Measurements from ENCODE around the gene NFATC2. TPM values are rescaled to one million over a fixed set of nuclear protein-coding genes. Genes with fewer than 3 reads are reported as not detected.

The NFATC2 gene
- total RNA-seq, 1 experiment from 2014 or later = 0.07 TPM

GRCh38 chr20:51342510-51343236, 199.8 kb downstream of the NFATC2 start:
- peaks cover 13% of the 10 kb centered on the region for H3K4me1 Mint-ChIP-seq (ENCODE audit: insufficient read depth, unreplicated experiment)
- no TSS peak for BruUV-seq (replicated peaks)
- TF ChIP-seq CTCF (IDR thresholded peaks at IDR 0.05; ENCODE audit: unreplicated experiment) = no peak
- no peak overlapping the region for H3K4me3 Mint-ChIP-seq (ENCODE audit: unreplicated experiment)
- ChIA-PET CTCF (interaction anchor here (0.6 to 2.7 kb wide), 7 partner anchors 16 to 355 kb away, joined by 3 to 14 read pairs (median 5); no protein-coding TSS in a partner anchor), POLR2A (no interaction called here)
- no peak for DNase-seq (ENCODE audit: unreplicated experiment)
- no peaks in the 10 kb centered on the region for H3K27me3 Mint-ChIP-seq (ENCODE audit: insufficient read depth, unreplicated experiment)
- intact Hi-C loops (cut with micrococcal nuclease) = no loop called here
- H3K9me3 Mint-ChIP-seq (ENCODE audit: unreplicated experiment) = no peaks in the 10 kb centered on the region
- H3K36me3 Mint-ChIP-seq (ENCODE audit: insufficient read depth, unreplicated experiment) = no peaks in the 10 kb centered on the region
- H3K27ac Mint-ChIP-seq (ENCODE audit: low read depth, unreplicated experiment) = no peak overlapping the region

- DNase-seq (ENCODE audit: unreplicated experiment) = peak; percentile 57
- no peak for TF ChIP-seq CTCF (IDR thresholded peaks at IDR 0.05; ENCODE audit: unreplicated experiment)
- no peaks in the 10 kb centered on the region for H3K27me3 Mint-ChIP-seq (ENCODE audit: insufficient read depth, unreplicated experiment)
Measured at GRCh38 chr20:51341581-51341980, 200.9 kb downstream of the NFATC2 start.

GRCh38 chr20:51340451-51340840, 202.1 kb downstream of the NFATC2 start:
- no TSS peak for BruUV-seq (replicated peaks)
- H3K27ac Mint-ChIP-seq (ENCODE audit: low read depth, unreplicated experiment) = no peak overlapping the region
- peaks cover 5% of the 10 kb centered on the region for H3K4me1 Mint-ChIP-seq (ENCODE audit: insufficient read depth, unreplicated experiment)
- ChIA-PET POLR2A (interaction anchor here (0.9 kb wide), 1 partner anchor 9 kb away, joined by 3 read pairs; no protein-coding TSS in a partner anchor), CTCF (interaction anchor here (0.6 kb wide), 1 partner anchor 203 kb away, joined by 3 read pairs; no protein-coding TSS in a partner anchor)
- TF ChIP-seq CTCF (IDR thresholded peaks at IDR 0.05; ENCODE audit: unreplicated experiment) = no peak
- intact Hi-C loops (cut with micrococcal nuclease) = no loop called here
- no peak for DNase-seq (ENCODE audit: unreplicated experiment)
- no peak overlapping the region for H3K4me3 Mint-ChIP-seq (ENCODE audit: unreplicated experiment)
- H3K27me3 Mint-ChIP-seq (ENCODE audit: insufficient read depth, unreplicated experiment) = no peaks in the 10 kb centered on the region
- H3K9me3 Mint-ChIP-seq (ENCODE audit: unreplicated experiment) = no peaks in the 10 kb centered on the region
- H3K36me3 Mint-ChIP-seq (ENCODE audit: insufficient read depth, unreplicated experiment) = no peaks in the 10 kb centered on the region

More at GRCh38 chr20:51341581-51341980, 200.9 kb downstream of the NFATC2 start:
- H3K36me3 Mint-ChIP-seq (ENCODE audit: insufficient read depth, unreplicated experiment) = no peaks in the 10 kb centered on the region
- POLR2A ChIA-PET = no interaction called here
- H3K4me3 Mint-ChIP-seq (ENCODE audit: unreplicated experiment) = no peak overlapping the region
- H3K4me1 Mint-ChIP-seq (ENCODE audit: insufficient read depth, unreplicated experiment) = peaks cover 13% of the 10 kb centered on the region
- no peak overlapping the region for H3K27ac Mint-ChIP-seq (ENCODE audit: low read depth, unreplicated experiment)
- CTCF ChIA-PET = interaction anchor here (1.0 to 2.7 kb wide), 4 partner anchors 15 to 349 kb away, joined by 4 to 14 read pairs (median 8); no protein-coding TSS in a partner anchor
- H3K9me3 Mint-ChIP-seq (ENCODE audit: unreplicated experiment) = no peaks in the 10 kb centered on the region
- BruUV-seq (replicated peaks) = no TSS peak
- intact Hi-C loops (cut with micrococcal nuclease) = no loop called here

GRCh38 chr20:51339721-51340450, 202.6 kb downstream of the NFATC2 start:
- Mint-ChIP-seq H3K9me3 (ENCODE audit: unreplicated experiment) (no peaks in the 10 kb centered on the region), H3K4me1 (ENCODE audit: insufficient read depth, unreplicated experiment) (peaks cover 6% of the 10 kb centered on the region), H3K4me3 (ENCODE audit: unreplicated experiment) (no peak overlapping the region), H3K27me3 (ENCODE audit: insufficient read depth, unreplicated experiment) (no peaks in the 10 kb centered on the region), H3K27ac (ENCODE audit: low read depth, unreplicated experiment) (no peak overlapping the region), H3K36me3 (ENCODE audit: insufficient read depth, unreplicated experiment) (no peaks in the 10 kb centered on the region)
- intact Hi-C loops (cut with micrococcal nuclease) = no loop called here
- no peak for DNase-seq (ENCODE audit: unreplicated experiment)
- ChIA-PET CTCF (interaction anchor here (0.6 to 1.4 kb wide), 9 partner anchors 14 to 545 kb away, joined by 3 to 10 read pairs (median 3); no protein-coding TSS in a partner anchor), POLR2A (interaction anchor here (0.9 kb wide), 1 partner anchor 9 kb away, joined by 3 read pairs; no protein-coding TSS in a partner anchor)
- no TSS peak for BruUV-seq (replicated peaks)
- TF ChIP-seq CTCF (IDR thresholded peaks at IDR 0.05; ENCODE audit: unreplicated experiment) = no peak
